GM19043 (cell line): Measurements from ENCODE around the gene RNPEP.
A peak's percentile ranks its signal among the peaks of the same experiment; 100 is the strongest.
"Not testable (repeated sequence)": the region's sequence is repeated elsewhere in the genome, so short reads cannot be mapped to it uniquely, and the experiment has no call there.

Experiments
- ATAC-seq: cut with Tn5 transposase; IDR thresholded peaks from one replicate; pipeline ENCODE4 v1.9.1; 2021; ENCODE audit warnings: low read depth; ENCODE audit not compliant: unreplicated experiment

Gene RNPEP

DNA sequence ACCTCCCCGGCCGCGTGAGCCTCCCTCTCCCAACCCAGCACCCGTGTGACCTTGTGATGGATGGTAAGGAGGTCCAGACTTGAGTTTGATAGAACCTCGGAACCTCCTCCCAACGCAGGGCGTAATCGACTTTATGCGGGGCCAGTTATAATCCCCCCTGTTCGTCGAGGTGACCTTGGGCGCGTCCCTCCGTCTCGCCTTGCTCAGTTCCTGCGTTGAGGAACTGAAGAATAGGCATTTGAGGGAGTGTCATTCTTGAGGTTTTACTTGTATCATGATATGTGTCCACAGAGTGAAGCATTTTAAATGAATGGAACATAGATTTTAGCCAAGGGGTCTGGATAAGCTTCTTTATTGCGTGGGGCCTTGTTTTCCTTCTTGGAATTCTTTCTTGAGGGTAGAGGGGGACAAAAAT lies 26.7 kb upstream of the RNPEP start:
- ATAC-seq: no peak

DNA sequence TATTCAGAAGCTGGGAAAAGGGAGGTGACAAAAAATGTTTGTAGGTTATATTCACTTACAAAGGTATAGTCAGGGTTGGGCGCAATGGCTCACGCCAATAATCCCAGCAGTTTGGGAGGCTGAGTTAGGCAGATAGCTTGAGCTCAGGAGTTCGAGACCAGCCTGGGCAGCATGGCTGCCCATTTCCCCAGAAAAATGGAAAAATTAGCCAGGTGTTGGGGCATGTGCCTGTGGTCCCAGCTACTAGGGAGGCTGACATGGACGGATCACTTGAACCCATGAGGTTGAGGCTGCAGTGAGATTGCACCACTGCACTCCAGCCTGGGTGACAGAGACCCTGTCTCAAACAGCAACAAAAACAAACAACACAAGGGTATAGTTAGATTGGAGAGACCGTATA lies 24.1 kb upstream of the RNPEP start:
- no peak for ATAC-seq

DNA sequence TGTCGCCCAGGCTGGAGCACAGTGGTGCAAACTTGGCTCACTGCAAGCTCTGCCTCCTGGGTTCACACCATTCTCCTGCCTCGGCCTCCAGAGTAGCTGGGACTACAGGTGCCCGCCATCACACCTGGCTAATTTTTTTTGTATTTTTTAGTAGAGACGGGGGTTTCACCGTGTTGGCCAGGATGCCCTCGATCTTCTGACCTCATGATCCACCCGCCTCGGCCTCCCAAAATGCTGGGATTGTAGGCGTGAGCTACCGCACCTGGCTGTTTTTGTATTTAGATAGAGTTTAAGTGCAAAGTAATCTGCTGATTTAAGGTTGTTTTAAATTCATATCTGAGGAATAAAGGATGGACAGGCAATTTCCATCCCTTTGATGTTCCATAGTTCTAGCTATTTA lies 20.1 kb upstream of the RNPEP start:
- ATAC-seq: not testable (repeated sequence)

DNA sequence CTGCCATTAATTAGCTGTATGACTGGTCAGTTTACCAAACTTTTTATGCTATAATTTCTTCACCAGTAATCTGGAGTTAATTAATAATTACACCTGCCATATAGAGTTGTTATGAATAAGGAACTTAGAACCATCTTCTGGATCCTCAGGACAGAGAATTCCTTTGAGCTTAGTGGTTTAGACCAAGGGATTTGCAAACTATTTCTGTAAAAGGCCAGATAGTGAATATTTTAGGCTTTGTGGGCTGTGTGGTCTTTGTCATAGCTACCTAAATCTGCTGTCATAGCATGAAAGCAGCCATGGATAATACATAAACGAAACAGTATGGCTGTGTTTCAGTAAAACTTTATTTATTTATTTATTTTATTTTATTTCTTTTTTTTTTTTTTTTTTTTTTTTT lies 18.2 kb upstream of the RNPEP start:
- ATAC-seq: no peak

DNA sequence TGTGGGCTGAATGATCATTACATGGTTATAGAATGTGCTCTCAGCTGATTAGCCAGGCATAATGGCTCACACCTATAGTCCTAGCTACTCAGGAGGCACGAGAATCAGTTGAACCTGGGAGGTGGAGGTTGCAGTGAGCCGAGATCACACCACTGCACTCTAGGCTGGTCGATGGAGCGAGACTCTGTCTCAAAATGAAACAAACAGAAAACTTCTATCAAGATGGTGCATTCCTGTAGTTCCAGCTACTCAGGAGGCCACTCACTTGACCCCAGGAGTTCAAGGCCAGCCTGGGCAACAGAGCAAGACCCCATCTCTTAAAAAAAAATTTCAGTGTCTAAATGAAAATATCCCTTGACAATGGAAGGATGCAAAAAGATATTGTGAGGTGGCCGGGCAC lies 16.3 kb upstream of the RNPEP start:
- no peak for ATAC-seq

DNA sequence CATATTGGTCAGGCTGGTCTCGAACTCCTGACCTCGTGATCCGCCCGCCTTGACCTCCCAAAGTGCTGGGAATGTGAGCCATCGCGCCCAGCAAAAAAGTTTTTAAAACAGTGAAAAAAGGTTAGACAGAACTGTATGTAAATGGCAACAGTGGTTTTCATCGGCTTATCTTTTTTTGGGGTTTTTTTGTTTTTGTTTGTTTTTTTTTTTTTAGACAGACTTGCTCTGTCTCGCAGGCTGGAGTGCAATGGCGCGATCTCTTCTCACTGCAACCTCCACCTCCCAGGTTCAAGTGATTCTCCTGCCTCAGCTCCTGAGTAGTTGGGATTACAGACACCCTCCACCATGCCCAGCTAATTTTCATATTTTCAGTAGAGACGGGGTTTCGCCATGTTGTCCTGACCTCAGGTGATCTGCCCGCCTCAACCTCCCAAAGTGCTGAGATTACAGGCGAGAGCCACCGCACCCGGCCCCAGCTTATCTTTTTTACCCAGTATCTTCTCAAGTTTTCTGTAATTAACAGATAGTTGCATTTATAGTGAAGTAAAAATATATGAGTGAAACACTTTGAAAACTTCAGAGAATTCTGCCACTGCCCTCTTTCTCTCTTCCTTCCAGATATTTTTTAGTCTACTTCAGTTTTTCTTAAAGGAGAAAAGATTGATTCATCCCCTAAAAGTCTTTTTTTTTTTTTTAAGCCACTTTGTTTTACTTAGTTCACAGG lies 14.1 kb upstream of the RNPEP start:
- ATAC-seq: no peak

DNA sequence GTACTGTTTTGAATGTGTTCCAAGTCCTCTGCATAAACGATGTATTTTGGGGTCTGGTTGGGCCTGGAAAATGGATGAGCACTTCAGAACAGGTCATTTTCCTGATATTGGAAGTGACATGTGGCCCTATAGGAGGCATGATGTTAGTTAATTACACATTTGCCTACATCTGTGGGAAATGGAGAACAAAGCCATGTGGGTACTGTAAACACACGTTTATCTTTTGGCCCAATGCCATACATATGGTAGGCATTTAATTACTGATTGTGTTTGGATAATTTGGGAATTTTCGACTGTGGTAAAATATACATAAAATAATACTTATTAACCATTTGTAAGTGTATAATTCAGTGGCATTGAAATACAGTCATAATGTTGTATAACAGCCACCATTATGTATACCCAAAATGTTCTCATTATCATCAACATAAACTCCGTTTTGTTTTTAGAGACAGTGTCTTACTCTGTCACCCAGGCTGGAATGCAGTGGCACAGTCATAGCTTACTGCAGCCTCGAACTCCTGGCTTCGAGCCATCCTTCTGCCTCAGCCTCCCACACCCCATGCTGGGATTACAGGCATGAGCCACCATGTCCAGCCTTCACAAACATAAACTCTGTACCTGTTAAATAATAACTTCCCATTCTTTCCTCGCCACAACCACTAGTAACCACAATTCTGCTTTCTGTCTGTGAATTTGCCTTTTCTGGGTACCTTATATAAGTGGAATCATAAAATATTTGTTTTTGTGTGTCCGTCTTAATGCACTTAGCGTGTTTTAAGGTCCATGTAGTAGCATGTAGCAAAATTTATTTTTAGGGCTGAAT lies 11.9 kb upstream of the RNPEP start:
- ATAC-seq: no peak

DNA sequence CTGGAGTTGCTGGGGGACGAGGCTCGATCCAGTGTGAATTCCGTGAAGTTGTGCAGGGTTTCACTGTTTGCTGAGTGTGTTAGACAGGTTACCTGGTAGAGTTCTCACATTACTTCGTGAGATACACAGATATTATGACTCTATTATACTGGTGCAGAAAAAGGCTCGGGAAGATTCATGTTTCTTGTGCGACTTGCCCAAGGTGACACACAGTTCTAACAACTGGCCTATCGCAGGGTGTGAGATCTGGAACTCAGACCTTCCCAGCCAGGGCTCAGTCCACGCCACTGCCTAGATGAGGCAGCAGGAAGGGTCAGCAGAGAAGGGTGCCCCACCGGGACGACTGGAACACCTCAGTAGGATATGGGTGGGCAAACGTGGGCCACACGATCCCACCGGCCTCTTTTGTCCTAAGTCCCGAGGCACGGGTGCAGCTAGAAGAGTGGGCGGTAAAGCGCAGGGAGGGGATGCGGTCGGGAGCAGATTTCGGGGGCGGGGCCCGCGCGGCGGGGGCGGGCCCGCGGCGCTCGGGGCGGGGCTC lies 296 bp upstream of the RNPEP start:
- ATAC-seq: no peak

DNA sequence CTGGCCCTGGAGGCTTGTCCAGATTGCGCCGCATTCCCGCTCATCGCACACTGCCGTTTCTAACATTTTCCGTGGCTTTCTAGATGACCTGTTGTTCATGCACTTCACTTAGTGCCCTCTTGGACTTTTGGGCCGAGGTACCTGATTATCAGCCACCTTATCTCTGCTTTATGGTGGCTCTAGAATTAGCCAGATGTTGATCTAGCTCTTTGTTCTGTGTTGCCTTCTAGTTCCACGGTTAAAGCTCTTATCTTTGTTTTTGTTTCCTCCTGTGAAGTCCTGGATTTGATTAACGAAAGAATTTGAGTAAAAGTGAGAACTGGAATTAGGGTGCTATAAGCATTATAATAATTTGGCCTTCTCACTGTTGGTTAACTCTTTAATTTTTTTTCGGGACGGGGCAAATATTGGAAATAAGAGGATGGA lies 945 bp downstream of the RNPEP start:
- ATAC-seq: peak; percentile 28

DNA sequence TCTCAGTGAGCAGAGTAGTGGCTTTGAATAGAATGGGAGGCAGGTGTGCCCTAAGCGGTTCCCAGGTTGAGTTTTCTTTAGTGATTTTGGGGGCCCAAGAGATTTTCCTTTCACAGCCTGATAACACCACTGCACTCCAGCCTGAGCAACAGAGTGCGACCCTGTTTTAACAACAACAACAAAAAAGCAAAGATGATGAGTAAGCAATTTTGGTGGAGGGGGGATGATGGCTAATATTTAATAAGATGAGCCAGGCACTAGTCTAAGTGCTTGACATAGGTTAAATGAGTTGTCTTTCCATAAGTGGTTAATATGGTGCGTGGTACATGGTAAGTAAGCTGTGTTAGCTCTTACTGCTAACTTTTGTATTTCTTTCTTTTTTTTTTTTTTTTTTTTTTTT lies 2.0 kb downstream of the RNPEP start:
- ATAC-seq: no peak

DNA sequence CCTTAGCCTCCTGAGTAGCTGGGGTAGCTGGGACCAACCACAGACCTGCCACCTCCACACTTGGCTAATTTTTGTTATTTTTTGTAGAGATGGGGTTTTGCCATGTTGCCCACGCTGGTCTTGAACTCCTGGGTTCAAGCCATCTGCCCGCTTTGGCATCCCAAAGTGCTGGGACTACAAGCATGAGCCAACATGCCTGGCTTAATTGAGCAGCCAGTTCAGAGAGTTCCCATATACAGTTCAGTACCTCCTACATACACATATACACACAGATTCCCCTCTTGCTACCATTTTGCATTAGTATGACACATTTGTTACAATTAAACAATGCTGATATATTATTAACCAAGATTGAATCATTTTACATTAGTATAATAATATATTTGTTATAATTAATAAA lies 2.9 kb downstream of the RNPEP start:
- no peak for ATAC-seq

DNA sequence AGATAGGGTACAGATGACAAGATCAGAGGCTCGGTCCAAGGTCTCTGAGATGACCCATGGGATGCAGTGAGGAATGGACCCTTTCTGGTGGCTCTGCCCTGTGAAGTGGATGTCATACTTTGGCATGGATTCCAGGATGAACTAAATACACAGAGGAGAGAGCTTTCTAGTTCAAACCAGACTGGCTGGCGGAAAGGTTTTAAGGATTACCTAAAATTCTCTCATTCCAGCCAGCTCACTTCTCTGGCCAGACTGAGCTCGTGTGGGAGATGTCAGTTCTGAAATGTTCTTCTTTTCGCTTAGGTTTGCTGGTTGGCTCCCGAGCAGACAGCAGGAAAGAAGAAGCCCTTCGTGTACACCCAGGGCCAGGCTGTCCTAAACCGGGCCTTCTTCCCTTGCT lies 6.2 kb downstream of the RNPEP start:
- ATAC-seq: no peak

DNA sequence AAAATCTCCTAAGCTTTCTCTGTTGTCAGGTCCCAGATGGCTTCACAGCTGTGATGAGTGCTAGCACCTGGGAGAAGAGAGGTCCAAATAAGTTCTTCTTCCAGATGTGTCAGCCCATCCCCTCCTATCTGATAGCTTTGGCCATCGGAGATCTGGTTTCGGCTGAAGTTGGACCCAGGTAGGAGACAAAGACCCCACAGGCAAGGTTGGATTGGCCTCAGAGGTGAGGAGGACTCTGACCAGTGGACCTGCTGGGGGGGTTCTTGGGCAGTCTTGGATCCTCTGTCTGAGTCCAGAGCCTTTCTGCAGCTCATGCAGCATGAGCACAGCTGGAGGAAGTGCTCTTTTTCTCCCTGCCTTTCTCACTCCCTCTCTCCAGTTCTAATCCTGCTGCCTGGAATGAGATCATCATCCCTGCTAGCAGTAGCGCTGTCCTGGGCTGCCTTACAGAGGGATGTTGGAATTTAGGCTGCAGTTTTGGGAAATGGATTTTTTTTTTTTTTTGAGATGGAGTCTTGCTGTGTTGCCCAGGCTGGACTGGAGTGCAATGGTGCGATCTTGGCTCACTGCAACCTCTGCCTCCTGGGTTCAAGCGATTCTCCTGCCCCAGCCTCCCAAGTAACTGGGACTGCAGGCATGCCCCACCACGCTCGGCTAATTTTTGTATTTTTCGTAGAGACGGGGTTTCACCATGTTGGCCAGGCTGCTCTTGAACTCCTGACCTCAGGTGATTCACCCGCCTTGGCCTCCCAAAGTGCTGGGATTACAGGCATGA lies 7.1 kb downstream of the RNPEP start:
- no peak for ATAC-seq

DNA sequence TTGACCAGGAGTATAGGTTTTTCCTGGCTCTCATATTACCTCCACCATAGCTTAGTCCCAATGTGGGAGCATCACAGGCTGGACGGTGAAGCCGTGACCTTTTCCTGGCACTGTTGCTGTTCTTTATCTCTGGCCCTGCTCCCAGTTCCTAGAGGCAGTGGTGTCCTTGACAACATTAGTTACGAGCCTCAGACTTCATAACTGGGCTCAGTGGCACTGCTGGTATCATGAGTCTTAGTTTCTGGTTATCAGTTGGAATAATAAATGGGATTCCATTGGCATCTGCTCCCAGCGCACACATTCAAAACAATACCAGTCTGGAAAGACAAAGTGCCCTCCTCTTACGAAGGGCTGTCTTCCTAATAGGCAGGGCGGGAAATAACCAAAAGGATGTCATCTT lies 8.0 kb downstream of the RNPEP start:
- ATAC-seq: no peak

DNA sequence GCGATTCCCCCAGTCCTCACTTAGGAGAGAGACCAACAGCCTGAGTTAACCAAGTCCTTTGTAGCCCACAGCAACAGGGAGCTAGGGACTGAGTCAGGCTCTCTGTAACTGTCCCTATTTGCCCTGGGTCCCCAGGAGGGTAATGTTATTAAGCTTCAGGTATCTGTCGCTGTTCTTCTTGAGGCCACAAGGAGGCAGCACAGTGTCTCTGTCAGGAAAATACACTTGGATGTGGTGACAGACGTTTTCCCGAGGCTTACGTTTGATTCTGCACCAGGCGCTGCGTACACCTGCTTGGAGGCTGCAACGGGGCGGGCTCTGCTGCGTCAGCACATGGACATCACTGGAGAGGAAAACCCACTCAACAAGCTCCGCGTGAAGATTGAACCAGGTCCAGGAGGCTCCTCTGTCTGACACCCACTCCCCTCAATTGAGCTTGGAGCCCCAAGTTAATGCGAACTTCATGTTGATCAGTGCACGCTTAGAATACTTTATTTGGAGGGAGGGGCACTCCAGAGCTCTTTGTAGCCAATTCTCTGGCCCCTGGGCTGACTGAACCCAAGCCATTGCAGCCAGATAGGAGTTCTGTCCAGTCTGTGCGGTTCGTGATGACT lies 17.3 kb downstream of the RNPEP start:
- no peak for ATAC-seq

DNA sequence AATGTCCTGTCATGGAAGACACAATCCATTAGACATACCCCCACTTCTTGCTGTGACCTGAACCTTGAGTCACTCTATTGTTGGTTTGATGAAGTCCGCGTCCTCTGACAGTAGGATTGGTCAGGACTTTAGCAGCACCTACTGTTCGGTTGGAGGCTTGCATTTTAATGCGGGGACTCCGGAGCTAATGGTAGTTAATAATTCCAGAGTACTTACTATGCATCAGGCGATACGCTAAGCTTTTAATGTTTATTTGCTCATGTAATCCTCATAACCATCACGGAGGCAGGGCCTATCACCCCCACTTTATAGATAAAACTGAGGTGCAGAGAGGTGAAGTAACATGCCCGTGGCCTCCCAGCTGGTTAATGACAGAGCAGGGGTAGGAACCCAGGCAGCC lies 20.1 kb downstream of the RNPEP start:
- no peak for ATAC-seq

DNA sequence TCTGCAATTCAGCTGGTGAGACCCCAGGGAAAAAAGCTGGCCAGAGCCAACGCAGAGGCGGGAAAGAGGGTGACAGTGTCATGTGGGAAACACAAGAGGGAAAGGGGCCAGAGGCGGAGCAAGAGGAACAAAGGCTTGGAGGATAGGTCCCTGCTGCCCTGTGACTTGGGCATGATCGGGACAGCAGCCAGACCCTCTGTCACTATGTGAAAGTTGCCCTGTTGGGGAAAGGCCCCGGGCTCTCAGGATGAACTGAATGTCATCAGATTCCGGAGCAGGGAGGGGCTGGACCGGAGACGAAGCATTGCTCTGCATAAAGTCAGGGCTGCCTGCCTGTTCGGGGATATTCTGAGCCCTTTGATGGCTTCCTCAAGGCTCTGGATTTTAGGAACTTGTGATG lies 22.3 kb downstream of the RNPEP start:
- no peak for ATAC-seq

DNA sequence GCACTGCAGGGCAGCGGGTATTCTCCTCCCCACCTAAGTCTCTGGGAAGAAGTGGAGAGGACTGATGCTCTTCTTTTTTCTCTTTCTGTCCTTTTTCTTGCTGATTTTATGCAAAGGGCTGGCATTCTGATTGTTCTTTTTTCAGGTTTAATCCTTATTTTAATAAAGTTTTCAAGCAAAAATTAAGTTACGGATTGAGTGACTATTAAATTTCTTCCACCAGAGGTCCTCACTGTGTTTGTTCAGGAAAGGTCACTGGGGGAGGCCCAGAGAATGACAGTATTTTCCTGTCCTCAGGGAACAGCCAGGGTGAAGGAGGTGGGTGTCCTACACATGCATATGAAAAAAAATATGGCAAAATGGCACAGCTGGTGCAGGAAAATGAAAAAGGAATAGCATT lies 23.5 kb downstream of the RNPEP start:
- no peak for ATAC-seq

DNA sequence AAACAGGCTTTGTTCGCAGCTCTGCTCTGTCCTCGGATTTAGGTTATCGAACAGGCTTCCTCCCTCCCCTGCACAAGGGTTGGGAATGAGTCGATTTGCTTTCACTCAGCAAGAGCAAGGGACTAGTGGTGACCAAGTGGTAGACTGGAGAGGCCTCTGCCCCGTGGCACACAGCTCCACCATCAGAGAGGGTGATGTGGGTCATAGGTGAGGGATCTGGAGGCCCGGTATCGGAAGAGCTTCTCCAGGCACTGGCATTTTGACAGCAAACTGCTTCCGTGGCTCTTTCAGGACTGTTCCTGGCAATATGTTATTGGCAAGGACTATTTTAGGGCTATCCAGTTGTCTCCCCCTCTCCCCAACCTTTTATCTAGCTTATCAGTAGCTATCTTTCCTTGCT lies 24.9 kb downstream of the RNPEP start:
- ATAC-seq: no peak

DNA sequence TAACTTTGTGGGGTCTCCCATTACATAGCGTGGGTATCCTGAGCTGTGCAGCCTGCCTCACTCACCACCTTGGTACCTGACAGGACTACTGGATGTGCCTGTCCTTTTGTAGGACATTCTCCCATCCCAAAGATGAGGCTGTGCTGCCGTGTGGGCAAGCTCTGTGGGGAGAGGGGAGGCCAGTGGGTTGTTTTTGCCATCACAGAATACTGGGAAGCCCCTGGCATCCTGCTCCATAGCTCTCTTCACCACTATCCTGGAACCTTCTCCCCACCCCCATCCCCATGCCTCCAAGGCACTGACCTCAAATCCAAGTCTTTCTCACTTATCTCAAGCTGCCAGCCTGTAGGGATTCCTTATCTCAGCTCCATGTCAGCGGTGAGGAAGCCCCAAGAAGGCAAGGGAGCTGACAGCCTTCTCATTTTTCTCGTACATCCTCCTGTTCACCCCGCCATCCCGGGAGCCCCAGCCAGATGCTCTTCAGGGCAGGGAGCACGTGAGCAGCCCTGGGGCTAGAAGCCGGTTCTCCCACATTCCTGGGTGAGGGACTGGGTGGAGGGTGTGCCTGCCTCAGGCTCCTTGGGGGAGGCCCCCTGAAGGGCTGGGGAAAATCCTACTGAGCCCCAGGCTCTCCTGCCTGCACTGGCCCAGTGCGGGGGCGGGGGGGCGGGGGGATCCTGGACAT lies 25.5 kb downstream of the RNPEP start:
- no peak for ATAC-seq
